NCI-H2107 treated with DMSO at 0.1 percent for 48 hours (cell line): ENCODE measurements around the gene DDX21.
"Not testable (repeated sequence)": the region's sequence is repeated elsewhere in the genome, so short reads cannot be mapped to it uniquely, and the experiment has no call there.

Experiments
- DNase-seq: peaks from one replicate; lab custom pipeline; 2025; ENCODE audit not compliant: unreplicated experiment; lab: John Stamatoyannopoulos, UW

DDX21 gene

GRCh38 chr10:68955832-68956532, at the start of gene DDX21:
Gene DDX21 (plus strand): TSS chr10:68956170. CDS start chr10:68956226, 56 bp downstream.
- DNase-seq: peak; percentile 63

DNA sequence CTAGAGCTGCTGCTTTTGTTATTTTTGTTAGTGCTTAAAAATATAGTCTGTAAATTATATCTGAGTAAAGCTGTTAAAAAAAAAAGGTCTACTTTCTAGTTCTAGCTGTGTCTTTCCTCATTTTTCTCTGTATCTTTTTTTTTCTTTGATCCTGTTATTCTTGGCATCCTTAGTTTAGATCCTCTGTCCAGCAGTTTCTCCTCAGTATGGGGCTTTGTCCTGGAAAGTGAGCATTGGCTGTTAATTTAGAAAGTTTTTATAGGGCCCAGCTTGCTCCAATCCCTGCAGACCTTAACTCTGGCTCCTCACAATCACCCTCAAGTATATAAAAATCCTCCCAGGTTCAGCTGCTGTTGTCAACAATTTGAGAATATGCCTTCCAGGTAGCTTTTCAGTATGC, 31.4 kb upstream of the DDX21 start:
- no peak for DNase-seq

DNA sequence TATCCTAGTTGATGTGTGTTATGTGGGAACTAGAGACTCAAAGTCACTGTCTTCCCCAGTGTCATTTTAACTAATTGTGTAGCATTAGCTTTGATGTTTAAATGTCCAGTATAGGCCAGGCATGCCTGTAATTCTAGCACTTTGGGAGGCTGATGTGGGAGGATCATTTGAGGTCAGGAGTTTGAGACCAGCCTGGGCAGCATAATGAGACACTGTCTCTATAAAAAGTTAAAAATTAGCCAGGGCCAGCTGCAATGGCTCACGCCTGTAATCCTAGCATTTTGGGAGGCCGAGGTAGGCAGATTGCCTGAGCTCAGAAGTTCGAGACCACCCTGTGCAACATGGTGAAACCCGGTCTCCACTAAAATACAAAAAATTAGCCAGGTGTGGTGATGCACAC, 30.5 kb upstream of the DDX21 start:
- DNase-seq: no peak

DNA sequence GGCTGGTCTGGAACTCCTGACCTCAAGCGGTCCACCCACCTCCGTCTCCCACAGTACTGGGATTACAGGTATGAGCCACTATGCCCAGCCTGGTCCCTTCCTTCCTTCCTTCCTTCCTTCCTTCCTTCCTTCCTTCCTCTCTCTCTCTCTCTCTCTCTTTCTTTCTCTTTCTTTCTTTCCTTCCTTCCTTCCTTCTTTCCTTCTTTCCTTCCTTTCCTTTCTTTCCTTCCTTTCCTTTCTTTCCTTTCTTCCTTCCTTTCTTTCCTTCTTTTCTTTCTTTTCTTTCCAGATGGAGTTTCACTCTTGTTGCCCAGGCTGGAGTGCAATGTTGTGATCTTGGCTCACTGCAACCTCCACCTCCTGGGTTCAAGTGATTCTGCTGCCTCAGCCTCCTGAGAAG, 26.8 kb upstream of the DDX21 start:
- DNase-seq: not testable (repeated sequence)

GRCh38 chr10:68929888-68930287, 26.1 kb upstream of the DDX21 start:
- not testable (repeated sequence) for DNase-seq

- DNase-seq: not testable (repeated sequence)
Observed at GRCh38 chr10:68932860-68933259, 23.1 kb upstream of the DDX21 start.

DNA sequence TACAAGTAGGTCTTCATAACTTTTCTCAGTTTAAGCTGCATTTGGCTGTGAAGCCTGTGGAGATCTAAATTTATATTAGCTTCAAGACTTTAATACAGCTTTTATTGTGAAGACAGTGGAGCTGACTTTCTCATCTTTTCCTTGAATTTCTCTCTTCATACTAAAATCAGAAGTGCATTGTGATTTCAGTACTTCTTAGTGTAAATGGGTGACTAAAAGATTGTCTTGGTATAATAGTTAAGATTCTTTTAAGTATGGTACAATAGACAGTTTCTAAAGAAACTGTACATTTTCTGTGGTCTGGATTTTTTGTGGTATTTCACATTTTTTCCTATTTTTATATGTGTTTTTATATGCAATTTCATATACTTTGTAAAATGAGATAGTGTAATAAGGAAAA, 21.0 kb upstream of the DDX21 start:
- DNase-seq: no peak

GRCh38 chr10:68938117-68938516, 17.9 kb upstream of the DDX21 start:
- DNase-seq: no peak

GRCh38 chr10:68938884-68939283, 17.1 kb upstream of the DDX21 start:
- DNase-seq: no peak

DNA sequence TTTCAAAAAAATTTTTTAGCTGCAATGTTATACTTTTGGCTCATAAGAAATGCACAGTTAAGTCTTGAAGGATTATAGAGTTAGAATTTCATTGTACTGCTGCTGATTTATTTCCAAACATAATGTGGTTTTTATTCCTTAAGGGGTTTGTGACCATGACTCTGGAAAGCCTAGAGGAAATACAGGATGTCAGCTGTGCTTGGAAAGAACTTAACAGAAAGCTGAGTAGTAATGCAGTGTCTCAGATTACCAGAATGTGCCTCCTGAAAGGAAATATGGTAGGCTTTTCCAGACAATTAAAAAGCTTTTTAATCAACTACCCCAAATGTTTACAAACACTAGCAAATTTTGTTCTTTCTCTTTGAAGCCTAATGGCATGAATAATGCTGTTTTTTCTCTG, 15.1 kb upstream of the DDX21 start:
- not testable (repeated sequence) for DNase-seq

- DNase-seq: no peak
Observed at GRCh38 chr10:68950598-68950997, 5.4 kb upstream of the DDX21 start.

DNA sequence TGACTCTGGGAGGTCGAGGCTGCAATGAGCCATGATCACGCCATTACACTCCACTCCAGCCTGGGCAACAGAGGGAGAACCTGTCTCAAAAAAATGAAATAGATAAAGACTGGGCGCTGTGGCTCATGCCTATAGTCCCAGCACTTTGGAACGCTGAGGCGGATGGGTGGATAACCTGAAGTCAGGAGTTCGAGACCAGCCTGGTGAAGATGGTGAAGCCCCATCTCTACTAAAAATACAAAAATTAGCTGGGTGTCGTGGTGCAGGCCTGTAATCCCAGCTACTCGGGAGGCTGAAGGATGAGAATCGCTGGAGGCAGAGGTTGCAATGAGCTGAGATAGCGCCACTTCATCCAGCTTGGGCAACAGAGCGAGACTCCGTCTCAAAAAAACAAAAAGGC, 1.1 kb upstream of the DDX21 start:
- no peak for DNase-seq

DNA sequence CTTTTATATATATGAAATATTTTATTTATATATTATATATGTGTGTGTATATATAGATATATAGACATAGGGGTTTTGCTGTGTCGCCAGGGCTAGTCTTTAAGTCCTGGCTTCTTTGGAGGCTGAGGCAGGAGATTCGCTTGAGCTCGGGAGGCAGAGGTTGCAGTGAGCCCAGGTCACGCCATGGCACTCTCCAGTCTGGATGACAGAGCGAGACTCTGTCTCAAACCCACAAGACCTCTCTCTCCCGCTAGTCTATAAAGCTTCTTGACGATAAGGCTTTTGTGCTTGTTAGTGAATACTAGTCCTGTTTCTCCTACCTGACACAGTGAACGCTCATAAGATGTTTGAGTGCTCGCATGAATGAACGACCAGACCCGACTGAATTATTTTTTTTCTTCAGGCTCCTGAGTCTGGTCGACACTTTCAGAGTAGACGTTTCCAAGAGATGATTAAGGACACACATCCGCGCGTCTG, 577 bp upstream of the DDX21 start:
- DNase-seq: no peak

GRCh38 chr10:68957284-68957615, 1.3 kb downstream of the DDX21 start:
- no peak for DNase-seq

GRCh38 chr10:68957654-68958053, 1.7 kb downstream of the DDX21 start:
- DNase-seq: no peak

GRCh38 chr10:68959695-68960527, 3.9 kb downstream of the DDX21 start:
- DNase-seq: no peak

- no peak for DNase-seq
Observed at GRCh38 chr10:68963151-68963550, 7.2 kb downstream of the DDX21 start.

DNA sequence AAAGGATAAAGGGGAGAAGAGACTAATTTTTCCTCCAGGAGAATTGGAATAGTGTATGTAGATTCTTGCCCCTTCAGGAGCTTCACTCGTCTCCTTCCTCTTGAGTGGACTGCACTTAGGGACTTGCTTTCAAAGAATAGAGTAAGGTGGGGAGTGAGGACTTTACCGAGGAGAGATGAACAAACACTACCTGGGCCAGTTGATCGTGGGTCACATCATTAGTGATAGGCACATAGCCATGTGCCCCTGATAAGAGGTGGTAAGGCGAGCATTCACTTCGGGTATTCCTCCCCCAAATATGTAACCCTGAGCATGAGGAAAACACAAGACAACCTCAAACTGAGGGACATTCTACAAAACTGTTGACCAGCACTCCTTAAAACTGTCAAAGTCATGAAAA, 18.0 kb downstream of the DDX21 start:
- DNase-seq: no peak

- DNase-seq: not testable (repeated sequence)
Observed at GRCh38 chr10:68975936-68976473, 20.0 kb downstream of the DDX21 start.

- not testable (repeated sequence) for DNase-seq
Observed at GRCh38 chr10:68979738-68980137, 23.8 kb downstream of the DDX21 start.

DNA sequence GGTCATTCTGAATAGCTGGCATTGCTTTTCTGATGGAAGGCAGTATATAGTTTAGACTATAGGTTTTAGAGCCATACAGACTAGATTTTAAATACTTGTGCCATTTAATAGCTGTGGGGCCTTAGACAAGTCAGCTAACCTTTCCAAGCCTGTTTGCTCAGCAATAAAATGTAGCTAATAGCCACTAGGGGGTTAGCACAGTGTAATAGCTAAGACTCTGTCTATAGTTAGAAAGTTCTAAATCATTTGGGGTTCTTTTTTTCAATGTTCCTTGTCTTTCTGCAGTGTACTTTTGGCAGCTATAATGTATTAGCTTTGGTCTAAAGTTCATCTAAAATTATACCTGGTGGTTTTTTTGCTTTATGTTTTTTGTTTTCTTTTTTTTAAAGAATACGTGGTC, 25.1 kb downstream of the DDX21 start:
- DNase-seq: no peak

DNA sequence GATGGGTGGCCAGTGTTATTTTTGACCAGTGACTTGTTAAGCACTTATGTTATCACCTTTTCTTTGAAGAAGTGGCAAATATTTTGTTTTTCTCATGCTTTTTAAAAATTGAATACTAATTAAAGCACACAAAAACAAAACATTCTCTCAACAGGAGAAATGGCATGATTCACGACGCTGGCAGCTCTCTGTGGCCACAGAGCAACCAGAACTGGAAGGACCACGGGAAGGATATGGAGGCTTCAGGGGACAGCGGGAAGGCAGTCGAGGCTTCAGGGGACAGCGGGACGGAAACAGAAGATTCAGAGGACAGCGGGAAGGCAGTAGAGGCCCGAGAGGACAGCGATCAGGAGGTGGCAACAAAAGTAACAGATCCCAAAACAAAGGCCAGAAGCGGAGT, 26.4 kb downstream of the DDX21 start:
- no peak for DNase-seq
